ENCODE results near the gene TXNDC11.
A peak's percentile ranks its signal among the peaks of the same experiment; 100 is the strongest.

Gene TXNDC11

DNA sequence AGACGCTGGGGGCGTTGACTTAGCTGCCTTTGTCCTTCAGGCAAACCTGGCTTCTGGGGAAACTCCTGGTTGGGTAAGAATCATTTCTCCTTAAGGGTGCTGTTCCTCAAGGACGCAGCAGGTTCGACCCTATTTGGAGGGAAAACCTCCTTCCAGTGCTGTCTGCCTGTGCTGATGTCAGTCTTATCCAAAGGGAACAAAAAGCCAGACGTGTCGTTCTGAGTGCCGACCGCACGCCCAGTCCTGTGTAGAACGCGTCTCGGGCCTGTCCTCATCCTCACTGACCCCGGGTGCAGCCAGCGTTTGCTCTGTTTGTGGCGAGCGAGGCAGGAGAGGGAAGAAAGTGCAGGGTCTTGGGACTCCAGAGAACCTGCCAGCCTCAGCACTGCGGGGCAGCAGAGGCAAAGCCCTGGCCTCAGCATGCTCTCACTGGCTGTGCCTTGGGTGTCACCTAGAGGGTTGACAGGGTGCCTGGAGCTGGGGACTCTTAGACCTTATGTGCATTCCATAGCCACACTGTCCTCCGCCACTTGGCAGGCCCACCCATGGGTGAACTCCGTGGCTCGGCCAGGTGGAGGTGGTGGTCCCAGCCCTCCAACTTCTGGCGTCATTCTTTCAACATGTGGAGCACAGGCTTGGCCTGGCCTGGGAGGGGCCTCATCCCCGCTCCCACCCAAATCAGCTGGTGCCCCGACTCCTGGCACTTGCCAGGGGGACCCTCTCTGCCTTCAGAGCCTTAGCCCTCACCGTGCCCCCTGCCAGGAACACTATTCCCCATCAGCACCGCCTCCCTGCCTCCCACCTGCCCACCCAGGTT is 68.4 kb downstream of the TXNDC11 start:
- DNase-seq (ENCODE audit: low read depth), result no peak

DNA sequence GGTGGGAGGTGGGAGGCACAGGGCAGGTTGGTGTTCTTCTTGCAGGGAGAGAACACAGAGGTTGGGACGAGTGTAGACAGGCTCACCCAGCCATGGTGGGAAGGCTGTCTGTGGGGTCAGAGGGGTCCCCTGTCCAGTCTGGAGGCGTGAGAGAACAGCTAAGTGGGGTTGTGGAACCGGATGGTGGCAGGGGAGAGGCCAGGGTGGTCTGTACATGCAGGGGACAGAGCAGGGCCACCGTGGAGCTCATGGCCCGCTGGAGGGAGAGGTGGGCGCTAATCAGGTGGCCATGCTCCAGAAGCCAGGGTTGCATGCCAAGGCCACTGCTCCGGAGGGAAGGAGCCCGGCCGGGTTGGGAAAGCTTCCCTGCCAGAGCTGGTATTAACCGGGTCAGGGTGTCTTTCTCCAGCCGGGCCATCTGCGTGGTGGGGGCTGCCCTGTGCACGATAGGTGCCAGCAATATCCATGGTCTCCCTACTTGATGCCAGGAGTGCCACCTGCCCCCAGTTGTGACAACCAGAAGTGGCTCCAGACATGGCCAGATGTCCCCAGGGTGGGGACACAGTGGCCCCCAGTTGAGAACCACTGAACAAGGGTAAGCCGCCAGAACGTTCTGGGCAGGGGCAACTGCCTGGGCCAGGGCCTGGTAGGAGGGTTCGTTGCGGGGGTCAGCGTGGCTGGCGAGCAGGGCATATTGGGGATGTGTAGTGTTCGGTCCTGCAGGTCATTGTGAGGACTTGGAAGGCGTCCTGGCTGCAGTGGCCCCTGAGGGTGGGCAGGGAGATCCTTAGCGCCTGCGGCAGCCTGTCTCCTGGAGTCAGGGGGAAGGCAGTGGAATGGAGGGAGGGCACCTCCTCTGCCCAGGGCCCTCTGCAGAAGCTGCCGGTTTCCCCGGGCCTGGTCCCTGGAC is 69.3 kb downstream of the TXNDC11 start:
- no peak for DNase-seq (ENCODE audit: low read depth)

DNA sequence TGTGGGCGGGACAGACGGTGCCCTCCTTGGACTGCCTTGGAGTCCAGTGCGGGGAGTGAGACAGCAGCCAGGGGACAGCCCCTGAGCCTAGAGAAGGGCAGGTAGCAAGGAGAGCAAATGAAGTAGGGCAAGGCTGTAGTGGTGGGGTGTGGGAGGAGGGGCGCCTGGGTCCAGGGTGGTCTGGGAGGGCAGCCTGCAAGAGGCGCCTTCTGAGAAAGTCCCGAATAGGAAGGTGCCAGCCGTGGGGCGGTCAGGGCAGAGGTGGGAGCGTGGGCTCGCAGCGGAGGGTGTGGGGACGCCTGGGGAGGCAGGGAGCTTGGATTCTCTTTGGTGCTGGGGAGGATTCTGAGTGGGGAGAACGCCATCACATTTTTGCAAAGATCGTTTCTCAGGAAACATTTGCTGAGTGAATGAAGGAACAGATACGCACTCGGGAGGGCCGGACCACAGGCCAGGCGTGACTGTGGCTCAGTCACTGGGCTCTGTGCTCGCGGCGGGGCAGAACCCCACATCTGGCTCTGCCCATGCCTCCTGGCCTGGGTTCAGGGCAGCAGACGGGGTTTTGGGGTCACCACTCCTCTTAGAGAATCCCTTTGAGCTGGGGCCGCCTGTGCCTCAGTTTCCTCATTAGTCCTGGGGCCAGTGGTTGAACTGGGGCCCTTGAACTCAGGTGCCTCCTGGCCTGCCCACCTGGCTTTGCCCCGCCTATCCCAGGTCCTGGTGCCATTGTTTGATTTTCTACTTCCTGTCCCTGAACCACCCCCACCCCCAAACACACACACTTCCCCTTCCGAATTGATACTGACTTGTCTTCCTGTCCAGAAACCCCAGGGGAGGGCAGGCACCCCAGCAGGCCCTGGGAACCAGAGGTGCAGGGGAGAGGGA is 70.2 kb downstream of the TXNDC11 start:
- no peak for DNase-seq (ENCODE audit: low read depth)

DNA sequence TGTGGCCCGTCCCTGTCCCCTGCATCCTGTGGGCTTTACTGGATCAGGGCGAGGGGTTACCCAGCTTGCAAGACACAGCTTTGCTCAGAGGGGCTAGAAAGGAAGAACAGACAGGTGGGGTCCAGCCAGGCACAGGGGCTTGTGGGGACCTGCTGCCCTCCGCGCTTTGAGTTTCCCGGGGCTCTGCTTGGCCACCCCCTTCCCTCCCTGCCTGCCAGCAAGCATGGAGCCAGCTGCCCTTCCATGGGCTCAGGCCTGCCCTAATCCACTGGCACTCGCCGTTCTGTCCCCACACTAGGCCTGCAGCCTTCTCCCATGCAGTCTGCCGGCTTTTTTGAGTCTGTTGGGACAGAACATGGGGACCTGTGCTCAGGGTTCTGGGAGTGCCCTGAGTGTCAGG is 71.0 kb downstream of the TXNDC11 start:
- no peak for DNase-seq (ENCODE audit: low read depth)

DNA sequence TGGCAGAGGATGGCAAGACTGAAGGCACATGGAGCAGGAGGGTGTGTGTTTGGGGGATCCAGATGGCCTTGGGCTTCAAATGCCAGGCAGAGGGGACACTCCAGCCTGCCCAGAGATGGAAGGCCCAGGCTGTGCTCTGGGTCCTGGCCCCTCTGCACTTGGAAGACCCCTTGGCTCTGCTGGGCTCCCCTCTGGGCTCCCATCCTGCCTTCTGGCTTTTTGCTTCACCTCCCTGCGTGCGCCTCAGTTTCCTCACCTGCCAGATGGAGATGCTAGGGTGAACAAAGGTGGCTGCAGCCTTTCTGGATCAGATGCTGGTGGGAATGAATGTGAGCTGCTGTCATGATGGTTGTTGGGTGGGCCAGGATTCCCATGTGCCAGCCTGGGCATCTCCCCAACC is 71.4 kb downstream of the TXNDC11 start:
- no peak for DNase-seq (ENCODE audit: low read depth)

DNA sequence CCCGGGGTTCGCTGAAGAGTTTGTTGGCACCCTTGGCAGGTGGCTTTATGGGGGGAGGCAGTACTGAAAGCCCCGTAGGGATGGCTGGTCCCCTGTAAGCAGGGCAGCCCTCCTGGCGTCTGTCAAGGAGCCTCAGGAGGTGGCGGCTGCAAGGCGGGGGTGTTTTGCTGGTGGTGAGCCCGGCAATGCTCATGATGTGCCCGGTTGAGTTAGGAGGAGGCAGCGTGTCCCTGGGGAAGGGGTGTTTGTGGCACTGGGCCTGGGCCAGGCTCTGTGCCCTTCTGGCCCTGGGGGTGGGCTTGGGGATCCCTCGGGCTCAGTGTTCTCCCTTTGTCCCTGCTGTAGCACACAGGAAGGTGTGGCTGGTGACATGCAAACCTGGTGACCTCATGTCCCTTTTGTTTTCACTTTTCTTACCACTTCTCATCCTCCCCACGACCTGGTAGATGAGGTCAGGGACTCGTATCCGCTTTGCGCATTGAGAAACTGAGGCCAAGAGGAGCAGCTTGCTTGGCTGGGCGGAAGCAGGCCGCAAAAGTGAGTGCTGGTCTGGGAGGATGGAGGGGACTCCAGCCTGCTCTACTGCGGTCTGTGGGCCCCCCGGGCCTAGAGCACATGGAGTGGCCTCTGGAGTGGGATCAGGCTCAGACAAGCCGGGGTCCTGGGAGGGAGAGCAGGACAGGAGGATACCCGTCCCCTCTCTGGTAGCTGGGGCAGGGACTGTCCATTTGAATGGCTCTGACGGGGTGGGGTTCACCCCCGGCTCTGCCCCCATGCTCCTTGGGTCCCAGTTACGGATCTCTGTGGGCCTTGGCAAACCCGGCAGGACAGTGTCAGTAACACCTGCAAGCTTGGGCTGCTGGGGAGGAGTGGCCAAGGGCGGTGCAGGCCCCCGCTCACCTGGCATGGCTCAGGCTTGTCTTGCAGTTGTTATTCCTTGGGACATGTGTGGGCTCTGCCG is 72.2 kb downstream of the TXNDC11 start:
- no peak for DNase-seq (ENCODE audit: low read depth)

DNA sequence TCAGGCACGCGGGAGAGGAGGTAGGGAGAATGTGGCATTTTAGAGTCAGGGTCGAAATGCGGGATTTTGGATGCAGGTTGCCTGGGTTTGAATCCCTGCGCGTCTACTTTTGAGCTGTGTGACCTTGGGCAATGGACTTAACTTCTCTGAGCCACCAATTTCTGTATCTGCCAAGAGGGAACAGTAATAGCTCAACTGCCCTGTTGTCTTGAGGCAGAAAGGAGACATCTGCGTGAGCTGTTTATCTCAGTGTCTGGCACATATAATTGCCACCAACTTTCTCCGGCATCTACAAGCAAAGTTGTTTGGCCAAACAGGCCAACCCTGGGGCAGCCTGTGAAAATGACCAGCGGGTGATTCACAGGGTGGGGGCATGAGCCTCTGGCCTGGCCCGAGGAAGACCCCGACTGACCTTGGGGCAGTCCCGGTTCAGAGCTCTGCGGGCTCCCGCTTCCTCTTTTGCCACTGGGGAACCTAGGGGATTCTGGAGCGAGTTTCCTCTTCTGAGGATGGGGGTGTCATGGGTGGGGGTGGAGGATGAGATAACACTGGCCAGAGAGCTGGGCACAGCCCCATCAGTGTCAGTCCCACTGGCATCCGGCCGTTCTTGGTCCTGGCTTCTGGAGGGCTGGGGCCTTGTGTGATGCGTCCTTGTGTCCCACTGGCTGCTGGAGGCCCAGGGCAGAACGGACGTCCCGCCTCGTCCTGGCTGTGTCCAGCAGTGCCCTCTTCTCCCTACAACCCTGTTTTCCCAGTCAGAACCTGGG is 73.1 kb downstream of the TXNDC11 start:
- DNase-seq (ENCODE audit: low read depth), result no peak

DNA sequence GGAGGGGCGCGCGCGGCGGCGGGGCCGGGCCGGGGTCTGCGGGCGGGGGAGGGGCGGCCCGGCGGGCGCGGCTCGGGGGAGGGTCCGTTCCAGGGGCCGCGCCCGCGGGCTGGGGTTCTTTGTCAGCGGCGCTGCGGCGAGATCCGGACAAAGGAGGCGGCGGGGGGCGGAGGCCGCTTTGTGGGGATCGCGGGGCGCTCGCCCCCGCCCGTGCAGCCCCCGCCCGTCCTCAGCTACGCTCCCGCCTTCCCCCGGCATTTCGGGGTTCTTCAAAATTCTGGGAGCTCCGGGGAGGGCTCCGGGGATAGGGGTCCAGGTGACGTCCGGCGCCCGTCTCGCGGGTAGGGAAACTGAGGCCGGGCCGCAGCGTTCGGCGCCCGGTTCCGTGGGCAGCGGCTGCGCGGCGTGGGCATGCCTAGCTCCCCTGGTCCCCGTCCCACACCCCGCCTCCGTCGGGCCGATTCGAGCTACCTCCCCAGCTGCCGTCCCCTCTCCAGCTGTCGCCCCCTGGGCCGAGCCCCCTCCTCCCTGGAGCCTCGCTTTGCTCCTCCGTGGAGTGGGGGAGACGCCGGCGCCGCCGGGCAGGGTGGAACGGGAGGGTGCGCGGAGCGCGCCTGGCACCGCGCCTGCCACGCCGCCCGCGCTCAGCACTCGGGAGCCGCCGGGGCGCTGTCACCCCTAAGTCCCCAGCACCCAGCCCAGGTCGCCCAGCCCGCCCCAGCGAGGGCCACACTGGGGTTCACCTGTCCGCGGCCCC is 73.9 kb downstream of the TXNDC11 start:
- no peak for DNase-seq (ENCODE audit: low read depth)

DNA sequence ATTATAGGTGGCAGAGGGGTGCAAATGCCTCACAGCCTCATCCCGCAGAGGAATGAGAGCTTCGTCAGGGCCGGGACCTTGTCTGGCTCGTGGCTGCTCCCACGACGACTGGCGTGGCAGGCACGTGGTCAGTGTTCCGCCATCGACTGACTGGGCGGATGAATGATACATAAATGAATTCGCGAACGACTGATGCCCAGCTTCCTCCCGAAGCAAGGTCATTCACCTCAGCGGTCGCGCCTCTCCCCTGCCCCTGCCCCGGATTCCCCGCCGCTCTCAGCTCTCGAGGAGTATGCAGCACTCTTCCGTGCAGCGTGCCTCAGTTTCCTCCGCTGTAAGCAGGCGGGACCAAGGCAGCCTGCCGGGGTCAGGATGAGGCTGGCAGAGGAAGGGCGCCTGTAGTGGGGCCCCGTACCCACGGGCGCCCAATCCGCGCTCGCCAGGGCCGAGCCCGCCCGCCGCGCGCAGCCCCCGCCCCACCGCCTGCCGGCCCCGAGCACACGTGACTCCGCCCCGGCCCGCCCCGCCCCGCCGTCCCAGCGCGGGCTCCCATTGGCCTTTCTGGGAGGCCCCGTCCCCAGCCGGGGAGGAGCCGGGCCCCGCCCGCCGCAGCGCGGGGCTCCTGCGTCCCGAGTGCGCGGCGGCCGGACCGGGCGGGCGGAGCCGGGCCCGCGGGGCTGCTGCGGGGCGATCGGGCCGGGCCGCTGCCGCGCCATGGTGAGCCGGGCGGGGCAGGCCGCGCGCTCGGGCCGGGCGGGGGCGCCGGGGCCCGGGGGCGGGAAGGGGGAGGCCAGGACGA is 74.6 kb downstream of the TXNDC11 start, which contains the start of gene SNN:
Gene SNN (plus strand): TSS at position 632 of the 799 bp plus-strand sequence. CDS start 7,605 bp downstream, outside the sequence.
- peak; percentile 89 for DNase-seq (ENCODE audit: low read depth)

DNA sequence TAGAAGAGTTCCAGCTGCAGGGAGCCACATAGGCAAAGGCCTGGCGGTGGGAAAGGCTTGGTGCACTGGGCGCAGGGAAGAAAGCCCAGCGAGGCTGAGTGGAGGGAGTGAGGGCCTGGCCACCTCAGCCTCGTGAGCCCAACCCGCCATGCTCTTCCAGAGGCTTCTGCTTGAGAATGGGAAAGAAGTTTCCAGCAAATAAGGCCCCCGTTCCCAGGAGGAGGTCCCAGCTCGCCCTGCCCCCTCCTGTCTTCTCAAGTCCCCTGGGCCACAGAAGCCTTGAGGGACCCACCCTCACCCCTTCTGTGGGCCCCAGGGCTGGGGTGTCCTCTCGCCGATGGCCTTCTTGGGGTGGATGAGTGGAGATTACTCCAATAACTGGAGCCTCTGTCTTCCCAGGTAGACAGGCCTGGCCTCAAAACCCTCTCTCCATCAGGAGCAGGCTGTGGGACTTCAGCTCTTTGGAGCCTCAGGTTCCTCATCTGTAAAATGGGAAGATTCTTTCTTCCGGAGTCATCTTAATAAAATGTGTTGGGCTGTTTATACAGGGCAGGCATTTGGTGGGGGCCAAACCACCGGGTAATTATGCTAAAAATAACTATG is 75.3 kb downstream of the TXNDC11 start:
- no peak for DNase-seq (ENCODE audit: low read depth)

DNA sequence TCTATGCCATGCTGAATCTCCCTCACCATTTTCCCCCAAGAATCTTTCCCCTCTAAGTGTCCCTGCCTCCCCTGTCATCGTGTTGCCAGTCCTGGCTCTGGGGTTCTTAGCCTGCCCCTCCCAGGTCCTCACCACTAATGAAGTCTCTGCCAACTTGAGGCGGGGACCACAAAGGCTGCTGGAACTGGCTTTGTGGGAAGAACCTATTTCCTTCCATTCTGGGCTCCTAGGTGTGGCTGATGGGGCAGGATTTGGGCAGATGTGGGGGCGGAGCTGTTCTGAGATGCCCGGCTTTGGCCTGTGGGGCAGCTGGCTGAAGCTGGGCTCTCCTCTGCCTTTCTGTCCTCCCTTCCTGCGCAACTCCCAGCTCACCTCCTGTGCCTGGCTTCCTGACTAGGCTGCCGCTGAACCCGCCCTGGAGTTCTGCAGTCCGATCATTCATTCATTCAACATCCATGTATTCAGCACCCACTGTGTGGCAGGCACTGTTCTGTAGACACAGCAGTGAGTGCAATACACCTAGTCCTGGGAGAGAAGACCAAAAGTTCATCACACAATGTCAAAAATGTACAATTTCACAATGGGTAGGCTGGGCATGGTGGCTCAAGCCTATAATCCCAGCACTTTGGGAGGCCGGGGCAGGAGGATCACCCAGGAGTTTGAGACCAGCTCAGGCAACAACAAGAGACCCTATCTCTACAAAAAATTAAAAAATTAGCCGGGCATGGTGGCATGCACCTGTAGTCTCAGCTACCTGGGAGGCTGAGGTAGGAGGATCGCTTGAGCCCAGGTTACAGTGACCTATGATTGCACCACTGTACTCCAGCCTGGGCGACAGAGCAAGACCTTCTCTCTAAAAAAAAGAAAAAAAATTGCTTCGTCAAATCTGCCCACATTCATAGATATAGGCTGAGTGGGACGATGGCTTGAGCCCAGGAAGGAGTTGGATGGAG is 76.3 kb downstream of the TXNDC11 start:
- no peak for DNase-seq (ENCODE audit: low read depth)

DNA sequence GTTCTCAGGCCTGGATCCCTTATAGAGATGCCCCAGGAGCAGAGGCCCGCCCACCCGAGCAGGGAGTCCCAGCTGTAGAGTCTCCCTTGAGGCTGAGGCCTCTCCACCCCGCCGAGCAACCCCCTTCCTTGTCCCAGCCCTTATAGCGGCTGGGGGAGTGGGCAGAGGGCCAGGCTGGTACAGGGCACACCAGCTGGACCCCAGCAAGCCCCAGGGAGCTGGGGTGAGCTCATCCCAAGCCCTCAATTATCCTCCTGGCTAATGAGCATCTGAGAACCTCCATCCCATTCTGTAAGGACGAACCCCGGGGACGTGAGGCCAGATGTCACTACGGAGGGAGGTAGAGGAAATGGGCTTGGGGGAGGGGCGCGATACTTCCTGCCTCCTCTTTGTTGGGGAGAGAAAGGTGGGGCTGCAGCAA is 77.6 kb downstream of the TXNDC11 start:
- DNase-seq (ENCODE audit: low read depth), result no peak

DNA sequence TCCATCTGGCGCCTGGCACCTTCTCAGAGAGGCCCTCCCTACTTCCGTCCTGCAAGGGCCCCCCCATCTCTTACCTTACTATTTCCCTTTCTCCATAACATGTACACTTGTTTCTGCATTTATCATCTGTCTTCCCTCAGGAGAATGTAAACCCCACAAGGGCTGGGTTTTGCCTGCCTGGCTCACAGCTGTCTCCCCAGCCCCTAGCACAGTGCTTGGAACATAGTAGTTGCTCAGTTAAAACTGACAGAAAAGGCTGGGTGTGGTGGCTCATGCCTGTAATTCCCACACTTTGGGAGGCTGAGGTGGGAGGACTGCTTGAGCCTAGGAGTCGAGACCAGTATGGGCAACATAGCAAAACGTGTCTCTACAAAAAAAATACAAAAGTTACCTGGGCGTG is 80.1 kb downstream of the TXNDC11 start:
- no peak for DNase-seq (ENCODE audit: low read depth)

DNA sequence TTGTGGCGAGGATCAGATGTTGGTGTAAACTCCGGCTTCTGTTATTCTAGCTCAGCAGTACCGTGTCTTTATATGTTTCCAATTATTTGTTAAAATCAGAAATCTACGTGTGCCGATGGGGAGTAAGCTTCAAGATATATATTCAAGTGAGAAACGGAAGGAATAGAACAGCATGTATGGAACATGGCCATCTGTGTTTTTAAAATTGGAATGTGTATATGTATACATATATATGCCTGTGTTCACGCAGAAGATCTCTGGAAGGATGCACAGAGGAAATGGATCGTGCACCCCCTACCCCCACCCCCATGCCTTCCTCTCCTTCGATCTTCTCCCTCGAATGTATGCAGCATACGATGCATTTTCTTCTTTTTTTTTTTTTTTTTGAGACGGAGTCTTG is 82.1 kb downstream of the TXNDC11 start:
- DNase-seq (ENCODE audit: low read depth), result no peak

DNA sequence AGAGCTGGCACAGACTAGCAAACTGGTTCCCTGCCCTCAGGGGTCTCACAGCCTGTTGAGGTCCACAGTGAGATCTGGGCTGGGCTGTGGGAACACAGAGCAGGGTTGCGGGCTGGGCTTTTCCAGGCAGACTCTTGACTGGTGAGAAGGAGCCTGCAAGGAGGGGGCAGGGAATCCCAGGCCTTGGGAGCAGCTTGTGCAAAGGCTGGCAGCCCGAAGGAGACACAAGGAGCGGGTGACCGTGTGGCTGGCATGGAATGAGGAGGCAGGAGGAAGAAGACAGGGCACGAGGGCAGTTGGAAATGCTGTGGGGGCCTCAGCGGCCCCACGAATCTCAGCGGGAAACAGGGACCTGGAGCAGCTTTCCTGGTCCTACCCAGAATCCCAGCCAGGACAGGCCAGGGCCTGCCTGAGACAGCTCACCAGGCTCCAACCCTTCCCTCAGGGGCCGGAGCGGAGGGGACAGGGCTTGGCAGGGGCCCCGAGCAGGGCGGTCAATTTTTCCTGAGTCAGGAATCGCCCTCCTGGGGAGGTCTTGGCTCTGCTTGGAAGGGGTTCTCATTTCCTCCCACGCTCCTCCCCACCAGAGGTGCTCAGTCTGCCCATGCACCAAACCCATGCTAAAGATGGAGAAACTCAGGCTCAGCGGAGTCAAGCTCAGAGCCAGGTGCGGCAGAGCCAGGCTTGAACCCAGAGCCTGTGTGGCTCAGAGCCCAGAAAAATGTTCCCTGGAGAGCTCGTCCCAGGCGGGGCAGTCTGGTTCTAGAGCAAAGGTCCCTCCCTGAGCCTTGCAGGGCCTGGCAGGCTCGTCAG is 83.6 kb downstream of the TXNDC11 start:
- DNase-seq (ENCODE audit: low read depth), result no peak

DNA sequence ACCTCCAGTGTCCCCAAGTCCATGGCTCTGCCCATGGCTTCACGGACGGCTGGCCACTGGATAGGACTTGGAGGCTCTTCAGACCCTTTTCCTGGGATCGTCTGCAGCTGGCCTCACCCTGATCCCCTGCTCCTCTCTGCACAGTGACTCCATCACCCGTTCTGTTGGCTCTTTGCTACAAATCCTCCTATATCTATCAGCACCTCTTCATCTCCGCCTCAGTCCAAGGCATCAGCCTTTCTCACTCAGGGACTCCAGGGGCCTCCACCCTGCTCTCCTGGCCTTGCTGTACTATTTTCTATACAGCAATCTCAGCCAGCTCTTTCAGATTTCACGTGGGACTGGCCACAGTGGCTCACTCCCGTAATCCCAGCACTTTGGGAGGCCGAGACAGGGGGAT is 85.1 kb downstream of the TXNDC11 start:
- DNase-seq (ENCODE audit: low read depth), result no peak
